Pancreas (tissue), 10 donors: Measurements from ENCODE around the gene PDE7B. TPM values are rescaled to one million over a fixed set of nuclear protein-coding genes. Genes with fewer than 3 reads are reported as not detected.

Source experiments
- ATAC-seq, 4 donors: fragments of 200-7000 bp; cut with Tn5 transposase; one replicate each; pipeline versions ENCODE4 v1.8.0 to v1.9.1; 2020; ENCODE audit warnings: mild to moderate bottlenecking in 4 of 4, moderate library complexity in 4 of 4
- DNase-seq, 6 donors: peaks; one replicate each; pipeline ENCODE4 v3.0.0-alpha.2; 2020
- FAIRE-seq: peaks from 2 replicates; lab custom pipeline; 2012; peaks lifted over from hg19 to GRCh38; lab: Jason Lieb, UNC
- H3K27ac ChIP-seq, 4 donors: fragments of 200-600 bp; sonication (generic); 1 replicate in 3 of 4; 2 replicates in 1 of 4; pipeline versions ENCODE4 v1.5.0 to v1.8.0; 2020
- H3K27me3 ChIP-seq, 4 donors: fragments of 200-600 bp; one replicate each; pipeline ENCODE4 v1.8.0; 2021
- H3K36me3 ChIP-seq, 3 donors: fragments of 200-600 bp; sonication (generic) in 1 of 3; one replicate each; pipeline versions ENCODE4 v1.5.0 to v1.8.0; 2020 to 2021
- H3K4me1 ChIP-seq, 3 donors: fragments of 200-600 bp; one replicate each; pipeline ENCODE4 v1.8.0; 2021
- H3K4me3 ChIP-seq, 4 donors: fragments of 200-600 bp; sonication (generic) in 2 of 4; one replicate each; pipeline versions ENCODE4 v1.5.0 to v1.8.0; 2020 to 2021
- H3K9me3 ChIP-seq, 4 donors: fragments of 200-600 bp; one replicate each; pipeline ENCODE4 v1.8.0; 2021
- WGBS, 2 donors: extraction: QIAGEN DNeasy Blood & Tissue Kit; methylation state at CpG; one replicate each; pipeline ENCODE4 v1.1.7; 2013; 5-methylcytosine and 5-hydroxymethylcytosine counted together
- intact Hi-C, 3 donors: fragments of 100-400 bp; cut with DNase I; formaldehyde crosslinking; loops; one replicate each; pipeline versions ENCODE4 v1.11.1 to v1.14.2; 2022
- polyA plus RNA-seq, 2 donors: library from polyadenylated mRNA; stranded (reverse); fragments of 200-250 nt; gene quantifications; one replicate each; pipeline ENCODE4 v1.2.3, GENCODE V29; 2013
- total RNA-seq, 6 donors: library from RNA; stranded (reverse); fragmentation: NEBNext Ultra II Directional in 4 of 6; extraction: Animal tissue kit (Norgen Biotek cat#: 25700) in 4 of 6; gene quantifications; one replicate each; pipeline versions ENCODE4 v1.2.1 to v1.2.4, GENCODE V29; 2021 to 2023
- TF ChIP-seq, protein P1 (sequence below), 4 donors: fragments of 200-600 bp; sonication (generic) in 3 of 4; IDR thresholded peaks; one replicate each; pipeline versions ENCODE4 v1.5.0 to v1.8.0; 2021; ENCODE audit warnings: antibody characterized with exemption in 4 of 4
- donor health status: healthy with polysubstance abuse.
- donor health status: DM: no; HTN: no; CAD: no; lungs with moderate emphysema.
- donor health status: DM: no; HTN: no; CAD: no.
- donor health status: control.
- donor health status: control.
- donor health status: Bipolar disorder and iron deficiency.
- donor health status: DM: yes; HTN: yes; CAD: no.
- donor health status: DM: no; HTN: no; CAD: no.
- donor health status: DM: no; HTN: no; CAD: no.
- donor health status: DM: yes; HTN: yes; CAD: no.

PDE7B gene
- total and polyA plus RNA-seq, 8 donors: 0.38 to 1.7 (median 0.76) TPM

DNA sequence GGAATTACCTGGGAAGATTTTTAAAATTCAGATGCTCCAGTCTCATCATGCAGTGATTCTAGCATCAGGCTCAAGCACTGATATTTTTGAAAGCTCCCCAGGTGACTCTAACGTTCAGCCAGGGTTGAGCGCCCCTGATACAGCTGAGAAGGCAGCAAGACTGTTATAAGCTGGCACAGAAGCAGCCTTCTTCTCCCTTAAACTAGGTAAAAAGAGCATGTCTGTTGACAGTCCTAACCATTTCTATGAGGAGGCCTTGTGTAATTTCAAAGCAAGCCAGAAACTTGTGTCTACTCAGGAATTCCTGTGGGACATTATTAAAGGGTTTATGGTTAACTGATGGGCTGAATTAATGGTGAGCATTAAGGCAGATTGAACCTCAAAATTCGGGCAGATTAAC is 141.9 kb downstream of the PDE7B start:
- TF ChIP-seq, protein P1, sequence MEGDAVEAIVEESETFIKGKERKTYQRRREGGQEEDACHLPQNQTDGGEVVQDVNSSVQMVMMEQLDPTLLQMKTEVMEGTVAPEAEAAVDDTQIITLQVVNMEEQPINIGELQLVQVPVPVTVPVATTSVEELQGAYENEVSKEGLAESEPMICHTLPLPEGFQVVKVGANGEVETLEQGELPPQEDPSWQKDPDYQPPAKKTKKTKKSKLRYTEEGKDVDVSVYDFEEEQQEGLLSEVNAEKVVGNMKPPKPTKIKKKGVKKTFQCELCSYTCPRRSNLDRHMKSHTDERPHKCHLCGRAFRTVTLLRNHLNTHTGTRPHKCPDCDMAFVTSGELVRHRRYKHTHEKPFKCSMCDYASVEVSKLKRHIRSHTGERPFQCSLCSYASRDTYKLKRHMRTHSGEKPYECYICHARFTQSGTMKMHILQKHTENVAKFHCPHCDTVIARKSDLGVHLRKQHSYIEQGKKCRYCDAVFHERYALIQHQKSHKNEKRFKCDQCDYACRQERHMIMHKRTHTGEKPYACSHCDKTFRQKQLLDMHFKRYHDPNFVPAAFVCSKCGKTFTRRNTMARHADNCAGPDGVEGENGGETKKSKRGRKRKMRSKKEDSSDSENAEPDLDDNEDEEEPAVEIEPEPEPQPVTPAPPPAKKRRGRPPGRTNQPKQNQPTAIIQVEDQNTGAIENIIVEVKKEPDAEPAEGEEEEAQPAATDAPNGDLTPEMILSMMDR (IDR thresholded peaks at IDR 0.05): no peak
- ATAC-seq: no peak
- H3K4me3 ChIP-seq: no peak overlapping the region
- peaks cover 0 to 2% (median 0%) of the 10 kb centered on the region in 4 donors for H3K9me3 ChIP-seq
- 64 to 66% methylated on average over 3 of the region's 3 CpGs for WGBS, 2 donors
- FAIRE-seq: no peak
- no peaks in the 10 kb centered on the region for H3K27me3 ChIP-seq
- peaks cover 0 to 4% (median 0%) of the 10 kb centered on the region in 3 donors for H3K4me1 ChIP-seq
- no peaks in the 10 kb centered on the region for H3K36me3 ChIP-seq
- intact Hi-C loops: no loop called here
- no peak for DNase-seq
- H3K27ac ChIP-seq: no peak overlapping the region

DNA sequence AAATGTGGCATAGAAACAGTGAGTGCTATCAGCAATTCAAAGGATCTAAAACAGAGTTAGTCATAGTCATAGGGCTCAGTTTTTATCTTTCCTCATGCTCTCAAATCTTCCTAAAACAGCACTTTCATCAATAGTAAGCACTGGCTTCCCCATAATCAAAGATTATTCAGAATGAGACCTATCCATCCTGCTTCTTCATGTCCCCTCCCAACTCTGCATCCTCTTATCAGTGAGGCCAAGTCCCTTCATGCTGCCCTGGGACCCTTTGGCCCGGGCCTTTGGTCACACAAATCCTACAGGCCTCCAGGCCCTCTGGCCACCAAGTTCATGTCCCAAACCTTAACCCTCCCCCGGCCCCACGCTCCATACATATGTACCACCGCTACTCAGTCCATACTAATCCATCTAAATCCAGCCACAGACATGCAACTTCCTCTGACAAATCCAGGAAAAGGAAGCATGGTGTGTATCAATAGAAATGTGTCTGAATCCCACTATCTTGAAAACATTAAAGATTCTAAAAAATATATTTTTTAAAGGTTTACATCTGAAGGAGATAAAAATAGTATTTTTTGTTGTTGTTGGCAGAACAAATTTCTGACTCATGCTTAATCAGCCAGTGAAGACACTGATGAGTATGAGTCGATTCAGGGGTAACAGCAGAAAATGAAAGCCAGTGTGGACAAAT is 143.5 kb downstream of the PDE7B start:
- DNase-seq: no peak

GRCh38 chr6:135995545-135995898 is 144.0 kb downstream of the PDE7B start:
- FAIRE-seq (no peak), DNase-seq (no peak), ATAC-seq (no peak)
- no peaks in the 10 kb centered on the region for H3K27me3 ChIP-seq
- H3K27ac ChIP-seq: no peak overlapping the region
- 74 to 83% methylated on average over 3 of the region's 3 CpGs for WGBS, 2 donors
- no peaks in the 10 kb centered on the region for H3K36me3 ChIP-seq
- peaks cover 0 to 4% (median 0%) of the 10 kb centered on the region in 3 donors for H3K4me1 ChIP-seq
- intact Hi-C loops: no loop called here
- H3K4me3 ChIP-seq: no peak overlapping the region
- TF ChIP-seq, protein P1 (IDR thresholded peaks at IDR 0.05): no peak
- peaks cover 0 to 2% (median 0%) of the 10 kb centered on the region in 4 donors for H3K9me3 ChIP-seq

More for the DNA sequence above, 143.5 kb downstream of the PDE7B start:
- WGBS, 2 donors: 83 to 85% methylated on average over 5 of the region's 5 CpGs
- no peaks in the 10 kb centered on the region for H3K27me3 ChIP-seq
- H3K9me3 ChIP-seq: peaks cover 0 to 2% (median 0%) of the 10 kb centered on the region in 4 donors
- intact Hi-C loops: no loop called here
- H3K27ac ChIP-seq: peak overlapping the region in 1 of 4 donors; percentile 28
- H3K4me1 ChIP-seq: peaks cover 0 to 4% (median 0%) of the 10 kb centered on the region in 3 donors
- TF ChIP-seq, protein P1 (IDR thresholded peaks at IDR 0.05): no peak
- ATAC-seq (peak in 1 of 4 donors; percentile 37), FAIRE-seq (no peak)
- H3K36me3 ChIP-seq: no peaks in the 10 kb centered on the region
- no peak overlapping the region for H3K4me3 ChIP-seq

DNA sequence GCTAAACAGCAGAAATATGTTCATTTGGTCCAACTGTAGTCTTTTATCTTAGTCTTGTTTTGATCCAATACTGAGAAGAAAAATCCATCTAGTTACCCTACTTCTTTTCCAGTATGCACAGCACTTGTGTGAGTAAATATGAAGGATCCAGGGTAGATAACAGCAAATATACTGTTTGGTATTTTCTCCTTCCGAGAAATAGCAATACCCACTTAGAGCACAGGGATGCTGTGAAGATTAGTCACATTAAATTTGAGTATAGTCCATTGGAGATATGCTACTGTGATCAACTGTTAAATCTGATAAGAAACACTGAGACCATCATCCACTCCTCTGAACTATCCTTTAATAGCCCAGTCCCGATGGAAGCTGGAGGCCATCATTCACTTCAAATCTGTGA is 145.2 kb downstream of the PDE7B start:
- no peak overlapping the region for H3K4me3 ChIP-seq
- H3K27me3 ChIP-seq: no peaks in the 10 kb centered on the region
- intact Hi-C loops: no loop called here
- ATAC-seq (no peak), FAIRE-seq (no peak), DNase-seq (no peak)
- H3K4me1 ChIP-seq: peaks cover 0 to 4% (median 0%) of the 10 kb centered on the region in 3 donors
- peaks cover 0 to 2% (median 0%) of the 10 kb centered on the region in 4 donors for H3K9me3 ChIP-seq
- H3K27ac ChIP-seq: no peak overlapping the region
- TF ChIP-seq, protein P1 (IDR thresholded peaks at IDR 0.05): no peak
- WGBS, 2 donors: 92 to 93% methylated on average over 2 of the region's 2 CpGs
- no peaks in the 10 kb centered on the region for H3K36me3 ChIP-seq

GRCh38 chr6:135999393-135999792 is 147.9 kb downstream of the PDE7B start:
- FAIRE-seq (no peak), ATAC-seq (no peak), DNase-seq (no peak)
- Histone ChIP-seq H3K27me3 (no peaks in the 10 kb centered on the region), H3K9me3 (peaks cover 0 to 2% (median 0%) of the 10 kb centered on the region in 4 donors), H3K4me1 (peaks cover 0 to 4% (median 0%) of the 10 kb centered on the region in 3 donors), H3K36me3 (no peaks in the 10 kb centered on the region), H3K4me3 (no peak overlapping the region), H3K27ac (no peak overlapping the region)
- TF ChIP-seq, protein P1 (IDR thresholded peaks at IDR 0.05): no peak
- intact Hi-C loops: no loop called here
- 82 to 97% methylated on average over 1 of the region's 1 CpG for WGBS, 2 donors
